Choroid plexus epithelial cell (primary cell): Measurements from ENCODE around the gene RSPO3.

Experiments
- DNase-seq: peaks from one replicate; pipeline ENCODE4 v3.0.0-alpha.2; 2010; ENCODE audit warnings: low read depth
- H3K4me3 ChIP-seq: 2 replicates; pipeline ENCODE4 v1.5.1; 2011; ENCODE audit warnings: low read depth, mild to moderate bottlenecking, control low read depth, low read length, moderate library complexity
- CTCF ChIP-seq: conservative IDR thresholded peaks from 2 replicates; pipeline ENCODE4 v1.5.1; 2011; ENCODE audit warnings: low read depth, mild to moderate bottlenecking, control low read depth, inconsistent platforms, low read length, moderate library complexity

Gene RSPO3

GRCh38 chr6:127182501-127182900 is 64.0 kb downstream of the RSPO3 start:
- H3K4me3 ChIP-seq, result no peak overlapping the region
- DNase-seq, result peak; percentile 81
- TF ChIP-seq CTCF, result no peak

DNA sequence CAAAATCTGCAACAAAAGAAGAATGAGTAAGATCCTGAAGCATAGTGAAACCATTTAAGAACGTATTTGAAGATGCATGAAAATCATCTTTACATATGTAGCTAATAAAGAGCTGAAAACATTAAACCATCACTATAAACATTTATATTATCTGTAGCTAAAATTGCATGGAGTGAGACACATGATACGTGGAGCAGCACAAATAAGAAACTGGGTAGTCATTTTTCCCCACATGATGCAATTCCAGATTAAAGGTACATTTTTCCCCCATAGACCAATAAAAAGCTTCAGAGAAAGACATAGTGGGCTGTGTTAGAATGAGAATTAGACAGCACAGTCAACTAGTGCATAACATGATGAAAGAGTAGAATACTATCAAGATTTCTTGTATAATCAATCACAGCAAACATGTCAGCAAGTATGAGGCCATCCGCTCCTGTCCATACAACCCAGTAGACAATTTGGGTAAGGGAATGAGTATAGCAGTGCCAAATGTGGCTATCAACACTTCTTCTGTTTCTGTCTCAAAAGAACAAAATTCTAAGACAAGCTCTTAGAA is 67.0 kb downstream of the RSPO3 start:
- no peak overlapping the region for H3K4me3 ChIP-seq
- no peak for DNase-seq
- no peak for TF ChIP-seq CTCF

- TF ChIP-seq CTCF, result peak; percentile 42
- DNase-seq, result no peak
- H3K4me3 ChIP-seq, result no peak overlapping the region
These were observed 68.4 kb downstream of the RSPO3 start for GRCh38 chr6:127186889-127187288.

DNA sequence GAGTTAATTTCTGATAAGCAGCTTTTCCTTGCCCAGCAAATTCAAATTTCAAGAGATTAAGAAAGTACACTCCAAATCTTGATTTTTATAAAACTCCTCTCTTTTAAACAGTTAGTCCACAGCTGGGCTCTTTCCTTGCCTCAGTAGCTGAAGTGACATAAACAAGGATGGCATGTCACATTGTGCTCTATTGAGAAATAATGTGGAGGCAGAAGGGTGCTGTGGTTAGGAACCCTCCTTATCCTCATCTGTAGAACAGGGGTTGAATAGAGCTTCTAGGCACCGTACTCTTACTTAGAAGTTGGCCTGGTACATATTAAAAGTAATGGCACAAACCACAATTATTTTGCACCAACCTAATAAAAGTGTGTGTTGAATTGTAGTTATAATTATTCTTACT is 70.3 kb downstream of the RSPO3 start:
- DNase-seq, result no peak
- no peak for TF ChIP-seq CTCF
- no peak overlapping the region for H3K4me3 ChIP-seq

DNA sequence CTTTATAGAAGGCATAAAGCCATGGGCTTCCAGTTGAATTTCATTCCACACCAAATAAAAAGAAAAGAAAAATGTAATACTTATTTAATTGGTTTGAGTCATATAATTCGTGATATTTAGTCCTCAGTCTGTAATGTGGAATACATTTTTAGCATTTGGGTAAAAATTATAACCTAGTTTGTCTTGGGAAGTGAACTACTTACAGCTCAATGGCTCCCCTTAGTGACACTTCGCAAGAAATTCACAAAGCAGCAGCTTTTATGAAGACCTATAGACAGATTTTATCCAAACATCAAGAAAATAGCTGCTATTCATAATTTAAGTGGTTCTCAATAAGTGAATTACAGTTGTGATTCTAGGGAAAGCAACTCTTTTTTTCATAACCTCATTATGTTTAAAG is 72.1 kb downstream of the RSPO3 start:
- DNase-seq, result peak; percentile 85
- peak; percentile 73 for TF ChIP-seq CTCF
- H3K4me3 ChIP-seq, result no peak overlapping the region

GRCh38 chr6:127191716-127192115 is 73.2 kb downstream of the RSPO3 start:
- DNase-seq, result peak; percentile 45
- TF ChIP-seq CTCF, result no peak
- no peak overlapping the region for H3K4me3 ChIP-seq

DNA sequence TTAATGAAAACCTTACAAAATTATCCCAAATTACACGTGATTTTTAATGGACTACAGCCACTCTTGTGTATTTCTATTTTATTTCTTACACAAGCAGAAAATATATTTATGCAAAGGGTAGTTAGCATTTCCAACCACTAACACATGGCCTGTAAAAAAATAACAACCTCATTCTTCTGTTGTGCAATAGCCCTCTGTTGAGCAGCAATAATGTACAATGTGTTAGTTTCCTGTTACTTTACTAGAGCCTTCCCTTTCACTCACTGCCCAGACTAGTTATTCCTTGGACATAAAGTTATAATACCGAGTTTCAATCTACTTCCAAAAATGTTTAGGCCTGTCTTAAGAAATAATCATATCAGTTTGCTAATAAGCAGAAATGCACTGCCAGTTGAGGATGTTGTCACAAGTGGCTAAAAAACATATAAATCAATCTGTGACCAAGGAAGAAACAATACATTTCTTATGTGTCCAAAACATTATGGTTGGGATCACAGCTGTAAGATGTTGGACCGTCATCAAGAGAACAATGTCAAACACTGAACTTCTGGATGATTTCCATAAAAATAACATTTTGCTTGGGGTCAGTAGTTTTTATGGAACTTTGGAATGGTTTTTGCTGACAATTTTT is 74.6 kb downstream of the RSPO3 start:
- no peak overlapping the region for H3K4me3 ChIP-seq
- peak; percentile 83 for DNase-seq
- no peak for TF ChIP-seq CTCF
